ENCODE data around the gene ATF6. TPM values are rescaled to one million over a fixed set of nuclear protein-coding genes. Genes with fewer than 3 reads are reported as not detected.

ATF6 gene
- total RNA-seq, 1 donor from 2014 or later: 38.2 TPM

GRCh38 chr1:162009501-162010174, 243.5 kb downstream of the ATF6 start:
- Mint-ChIP-seq H3K9me3 (ENCODE audit: unreplicated experiment) (no peaks in the 10 kb centered on the region), H3K27me3 (ENCODE audit: unreplicated experiment) (peaks cover 16% of the 10 kb centered on the region), H3K27ac (ENCODE audit: unreplicated experiment) (no peak overlapping the region), H3K36me3 (ENCODE audit: low read depth, unreplicated experiment) (no peaks in the 10 kb centered on the region), H3K4me3 (ENCODE audit: unreplicated experiment) (no peak overlapping the region), H3K4me1 (ENCODE audit: unreplicated experiment) (peaks cover 16% of the 10 kb centered on the region)
- TF ChIP-seq, protein P1, sequence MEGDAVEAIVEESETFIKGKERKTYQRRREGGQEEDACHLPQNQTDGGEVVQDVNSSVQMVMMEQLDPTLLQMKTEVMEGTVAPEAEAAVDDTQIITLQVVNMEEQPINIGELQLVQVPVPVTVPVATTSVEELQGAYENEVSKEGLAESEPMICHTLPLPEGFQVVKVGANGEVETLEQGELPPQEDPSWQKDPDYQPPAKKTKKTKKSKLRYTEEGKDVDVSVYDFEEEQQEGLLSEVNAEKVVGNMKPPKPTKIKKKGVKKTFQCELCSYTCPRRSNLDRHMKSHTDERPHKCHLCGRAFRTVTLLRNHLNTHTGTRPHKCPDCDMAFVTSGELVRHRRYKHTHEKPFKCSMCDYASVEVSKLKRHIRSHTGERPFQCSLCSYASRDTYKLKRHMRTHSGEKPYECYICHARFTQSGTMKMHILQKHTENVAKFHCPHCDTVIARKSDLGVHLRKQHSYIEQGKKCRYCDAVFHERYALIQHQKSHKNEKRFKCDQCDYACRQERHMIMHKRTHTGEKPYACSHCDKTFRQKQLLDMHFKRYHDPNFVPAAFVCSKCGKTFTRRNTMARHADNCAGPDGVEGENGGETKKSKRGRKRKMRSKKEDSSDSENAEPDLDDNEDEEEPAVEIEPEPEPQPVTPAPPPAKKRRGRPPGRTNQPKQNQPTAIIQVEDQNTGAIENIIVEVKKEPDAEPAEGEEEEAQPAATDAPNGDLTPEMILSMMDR (IDR thresholded peaks at IDR 0.05; ENCODE audit: unreplicated experiment): no peak
- no peak for DNase-seq (ENCODE audit: low spot score)

- no peak for DNase-seq (ENCODE audit: low spot score)
- Mint-ChIP-seq H3K4me3 (ENCODE audit: unreplicated experiment) (no peak overlapping the region), H3K27me3 (ENCODE audit: unreplicated experiment) (peaks cover 16% of the 10 kb centered on the region), H3K4me1 (ENCODE audit: unreplicated experiment) (peaks cover 13% of the 10 kb centered on the region), H3K27ac (ENCODE audit: unreplicated experiment) (no peak overlapping the region), H3K36me3 (ENCODE audit: low read depth, unreplicated experiment) (no peaks in the 10 kb centered on the region), H3K9me3 (ENCODE audit: unreplicated experiment) (no peaks in the 10 kb centered on the region)
- TF ChIP-seq, protein P1 (IDR thresholded peaks at IDR 0.05; ENCODE audit: unreplicated experiment): no peak
Measured at GRCh38 chr1:162010175-162010506, 244.0 kb downstream of the ATF6 start.

GRCh38 chr1:162011337-162012012, 245.4 kb downstream of the ATF6 start:
- Mint-ChIP-seq H3K4me1 (ENCODE audit: unreplicated experiment) (peaks cover 11% of the 10 kb centered on the region), H3K27me3 (ENCODE audit: unreplicated experiment) (peaks cover 15% of the 10 kb centered on the region), H3K36me3 (ENCODE audit: low read depth, unreplicated experiment) (no peaks in the 10 kb centered on the region), H3K27ac (ENCODE audit: unreplicated experiment) (no peak overlapping the region), H3K9me3 (ENCODE audit: unreplicated experiment) (no peaks in the 10 kb centered on the region), H3K4me3 (ENCODE audit: unreplicated experiment) (no peak overlapping the region)
- TF ChIP-seq, protein P1 (IDR thresholded peaks at IDR 0.05; ENCODE audit: unreplicated experiment): no peak
- no peak for DNase-seq (ENCODE audit: low spot score)

DNA sequence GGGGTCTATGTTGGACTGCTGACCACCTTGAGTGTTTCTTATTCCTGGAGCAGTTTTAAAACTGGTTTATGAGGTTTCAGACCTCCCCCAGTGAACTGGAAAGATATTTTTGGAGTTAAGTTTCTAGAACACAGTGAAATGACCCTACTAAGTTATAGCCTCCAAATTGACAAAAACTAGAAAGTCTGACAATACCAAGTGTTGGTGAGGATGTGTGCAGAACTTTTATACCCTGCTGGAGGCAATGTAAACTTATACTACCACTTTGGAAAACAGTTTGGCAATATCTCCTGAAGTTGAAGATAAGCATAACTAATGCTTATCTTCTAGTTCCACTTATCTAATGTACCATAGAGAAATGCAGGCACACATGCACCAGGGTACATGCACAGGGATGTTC, 247.2 kb downstream of the ATF6 start:
- peaks cover 5% of the 10 kb centered on the region for H3K27me3 Mint-ChIP-seq (ENCODE audit: unreplicated experiment)
- no peak overlapping the region for H3K4me3 Mint-ChIP-seq (ENCODE audit: unreplicated experiment)
- no peaks in the 10 kb centered on the region for H3K9me3 Mint-ChIP-seq (ENCODE audit: unreplicated experiment)
- H3K36me3 Mint-ChIP-seq (ENCODE audit: low read depth, unreplicated experiment): no peaks in the 10 kb centered on the region
- H3K27ac Mint-ChIP-seq (ENCODE audit: unreplicated experiment): no peak overlapping the region
- no peak for DNase-seq (ENCODE audit: low spot score)
- H3K4me1 Mint-ChIP-seq (ENCODE audit: unreplicated experiment): no peaks in the 10 kb centered on the region
- TF ChIP-seq, protein P1 (IDR thresholded peaks at IDR 0.05; ENCODE audit: unreplicated experiment): no peak

Other genes starting within 250 kb of the ATF6 start
- gene HSPA6, start 241.8 kb upstream of the ATF6 start, total RNA-seq (ENCODE audit: unreplicated experiment): not detected
- 4.0 TPM for gene FCGR3A, start 216.5 kb upstream of the ATF6 start, total RNA-seq (ENCODE audit: unreplicated experiment)
- gene FCGR3B, start 135.1 kb upstream of the ATF6 start, total RNA-seq (ENCODE audit: unreplicated experiment): not detected
- gene FCGR2B, start 103.2 kb upstream of the ATF6 start, total RNA-seq (ENCODE audit: unreplicated experiment): not detected
- not detected for gene FCRLA, start 59.1 kb upstream of the ATF6 start, total RNA-seq (ENCODE audit: unreplicated experiment)
- gene FCRLB, start 44.8 kb upstream of the ATF6 start, total RNA-seq (ENCODE audit: unreplicated experiment): 0.36 TPM
- gene DUSP12, start 16.5 kb upstream of the ATF6 start, total RNA-seq (ENCODE audit: unreplicated experiment): 27.8 TPM